HL-60 (cell line): Measurements from ENCODE around the gene AK1.

Experiments
- DNase-seq, 2 experiments: peaks; one replicate each; pipeline ENCODE4 v3.0.0-alpha.2; 2010 to 2020; ENCODE audit warnings: low read depth in 1 of 2, low spot score in 1 of 2
- H3K27ac ChIP-seq: fragments of 250-450 bp; sonication (Bioruptor Pico); replicated peaks from 2 replicates; pipeline ENCODE4 v1.5.1; 2020; ENCODE audit warnings: mild to moderate bottlenecking, moderate library complexity
- H3K27me3 ChIP-seq: fragments of 250-450 bp; sonication (Bioruptor Pico); 2 replicates; pipeline ENCODE4 v1.5.1; 2021; ENCODE audit warnings: mild to moderate bottlenecking, moderate library complexity; ENCODE audit not compliant: insufficient read depth, poor library complexity, severe bottlenecking
- H3K4me3 ChIP-seq: replicated peaks from 2 replicates; pipeline ENCODE4 v1.5.1; 2011; ENCODE audit warnings: mild to moderate bottlenecking, control low read depth, low read length; ENCODE audit not compliant: insufficient read depth
- CTCF ChIP-seq: IDR thresholded peaks from one replicate; pipeline ENCODE4 v1.5.1; 2011; ENCODE audit warnings: low read length, control low read depth, inconsistent platforms; ENCODE audit not compliant: insufficient read depth
- GABPA ChIP-seq: IDR thresholded peaks from 2 replicates; pipeline ENCODE4 v1.6.1; 2012; ENCODE audit warnings: low read depth
- POLR2AphosphoS5 ChIP-seq: IDR thresholded peaks from 2 replicates; pipeline ENCODE4 v1.6.1; 2012; ENCODE audit warnings: low read depth
- REST ChIP-seq: IDR thresholded peaks from 2 replicates; pipeline ENCODE4 v1.6.1; 2012; ENCODE audit warnings: low read depth; ENCODE audit not compliant: insufficient replicate concordance
- SPI1 ChIP-seq: IDR thresholded peaks from 2 replicates; pipeline ENCODE4 v1.6.1; 2012; ENCODE audit warnings: low read depth, mild to moderate bottlenecking, borderline replicate concordance

The AK1 gene

GRCh38 chr9:127865645-127866464, 11.6 kb downstream of the AK1 start:
- Histone ChIP-seq H3K27me3 (no peaks in the 10 kb centered on the region), H3K4me3 (no peak overlapping the region), H3K27ac (peak overlapping the region; percentile 95; the same call in 1 of the 2 replicates)
- DNase-seq: no peak
- TF ChIP-seq GABPA (no peak), SPI1 (no peak), POLR2AphosphoS5 (no peak), REST (no peak), CTCF (no peak)

DNA sequence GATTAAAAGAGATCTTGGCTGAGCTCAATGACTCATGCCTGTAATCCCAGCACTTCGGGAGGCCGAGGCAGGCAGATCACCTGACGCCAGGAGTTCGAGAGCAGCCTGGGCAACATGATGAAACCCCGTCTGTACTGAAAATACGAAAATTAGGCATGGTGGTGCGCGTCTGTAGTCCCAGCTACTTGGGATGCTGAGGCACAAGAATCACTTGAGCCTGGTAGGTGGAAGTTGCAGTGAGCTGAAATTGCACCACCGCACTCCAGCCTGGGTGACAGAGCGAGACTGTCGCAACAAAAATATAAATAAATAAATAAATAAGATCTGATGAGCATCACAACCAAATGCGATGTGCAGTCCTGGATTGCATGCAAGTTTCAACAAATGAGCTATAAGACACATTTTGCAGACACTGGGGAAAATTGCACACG, 14.3 kb downstream of the AK1 start:
- no peak overlapping the region for H3K4me3 ChIP-seq
- peak overlapping the region; percentile 95 for H3K27ac ChIP-seq
- no peaks in the 10 kb centered on the region for H3K27me3 ChIP-seq
- peak; percentile 55 to 80 for DNase-seq
- TF ChIP-seq POLR2AphosphoS5 (no peak), SPI1 (no peak), REST (no peak), CTCF (no peak), GABPA (no peak)

DNA sequence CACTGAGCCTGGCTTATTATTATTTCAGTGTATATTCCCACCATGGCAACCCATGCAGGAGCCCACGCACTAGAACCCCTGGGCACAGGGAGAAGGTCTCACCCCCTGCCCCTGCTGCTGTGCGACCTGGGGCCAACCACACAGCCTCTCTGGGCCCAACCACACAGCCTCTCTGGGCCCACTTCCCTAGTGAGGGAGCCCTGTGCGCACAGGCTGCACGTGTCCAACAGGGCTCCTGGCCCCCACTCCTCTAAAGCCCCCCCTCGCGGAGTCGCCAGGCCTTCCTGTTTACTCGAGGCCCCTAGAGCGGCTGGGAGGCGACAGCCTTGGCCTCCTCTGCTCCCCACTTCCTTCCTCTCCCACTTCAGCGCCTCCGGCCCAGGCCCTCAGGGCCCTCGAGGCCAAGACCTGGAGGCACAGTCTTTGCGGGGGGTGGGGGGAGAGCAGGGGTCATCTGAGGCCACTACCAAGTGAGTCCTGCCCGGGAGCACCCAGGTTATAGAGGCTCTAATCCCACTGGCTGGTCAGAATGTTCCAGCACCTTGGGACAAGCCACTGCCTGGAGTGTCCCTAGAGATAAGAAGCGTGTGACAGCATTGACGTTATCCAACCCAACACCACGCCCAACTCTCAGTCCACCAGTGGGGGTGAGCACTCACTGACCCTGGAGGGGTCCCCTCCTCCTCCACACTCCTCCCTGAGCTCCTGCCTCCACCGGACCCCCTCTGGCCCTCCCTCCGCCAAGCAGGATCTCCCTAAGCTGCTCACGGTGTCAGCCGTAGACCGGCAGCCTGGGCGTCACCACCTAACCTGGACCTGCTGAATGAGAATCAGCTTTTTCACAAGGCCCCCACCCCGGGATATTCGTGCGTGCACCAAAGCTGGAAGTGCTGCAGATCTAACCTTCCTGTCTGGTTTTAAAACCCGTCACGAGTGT, 15.1 kb downstream of the AK1 start:
- Histone ChIP-seq H3K4me3 (no peak overlapping the region), H3K27me3 (no peaks in the 10 kb centered on the region), H3K27ac (peak overlapping the region; percentile 95)
- peak; percentile 91 for TF ChIP-seq SPI1
- 0 out of 2 replicates have a peak, but pooled peaks have one; percentile 30 for TF ChIP-seq GABPA
- peak; percentile 86; the same call in 1 of the 2 replicates for TF ChIP-seq POLR2AphosphoS5
- no peak for TF ChIP-seq REST
- no peak for TF ChIP-seq CTCF
- DNase-seq: peak; percentile 87 to 97
